Mononuclear cell (primary cell): Measurements from ENCODE around the gene UBE2L6. TPM values are rescaled to one million over a fixed set of nuclear protein-coding genes. Genes with fewer than 3 reads are reported as not detected.
A peak's percentile ranks its signal among the peaks of the same experiment; 100 is the strongest.
"Not testable (repeated sequence)": the region's sequence is repeated elsewhere in the genome, so short reads cannot be mapped to it uniquely, and the experiment has no call there.

Experiments
- H3K27me3 ChIP-seq: 2 replicates; pipeline ENCODE4 v1.6.0; 2011; ENCODE audit warnings: low read length, control low read depth; ENCODE audit not compliant: insufficient read depth
- H3K4me1 ChIP-seq: 2 replicates; pipeline ENCODE4 v1.5.1; 2011; ENCODE audit warnings: mild to moderate bottlenecking, low read length, control low read depth; ENCODE audit not compliant: insufficient read depth
- H3K4me3 ChIP-seq: 2 replicates; pipeline ENCODE4 v1.5.1; 2011; ENCODE audit warnings: mild to moderate bottlenecking, low read length, moderate library complexity
- H3K9me3 ChIP-seq: 2 replicates; pipeline ENCODE4 v1.5.1; 2011; ENCODE audit warnings: low read depth, mild to moderate bottlenecking, control low read depth, low read length
- total RNA-seq: library from RNA; depleted of rRNA; stranded (reverse); fragments of >200 nt; gene quantifications from one replicate; pipeline ENCODE4 v1.2.3, GENCODE V29; 2012

UBE2L6 gene
- total RNA-seq, 1 donor = 40.1 TPM

DNA sequence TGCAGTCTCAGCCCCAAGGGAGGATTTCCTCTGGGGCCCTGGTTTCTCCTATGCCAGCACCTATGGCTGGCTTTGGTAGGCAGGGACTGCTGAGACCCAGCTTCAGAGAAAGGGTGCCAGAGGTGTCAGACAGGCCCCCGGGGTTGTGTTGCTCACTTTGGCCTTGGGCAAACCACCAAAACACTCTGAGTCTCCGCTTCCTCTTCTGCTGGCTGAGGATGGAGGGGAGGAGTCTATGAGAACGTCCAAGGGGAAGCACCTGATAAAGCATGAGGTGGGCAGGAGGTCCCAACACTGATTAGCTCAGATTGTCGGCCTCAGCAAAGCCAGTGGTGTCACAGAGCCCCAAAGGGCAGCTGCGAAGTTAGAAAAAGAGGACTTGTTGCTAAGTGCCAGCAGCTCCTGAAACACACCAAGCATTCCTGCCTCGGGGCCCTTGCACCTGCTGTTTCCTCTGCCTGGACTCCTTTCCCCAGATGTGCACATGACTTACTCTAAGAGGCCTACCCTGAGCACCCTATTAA, 19.6 kb downstream of the UBE2L6 start:
- H3K4me1 ChIP-seq = peaks cover 13% of the 10 kb centered on the region
- H3K9me3 ChIP-seq = no peaks in the 10 kb centered on the region
- H3K4me3 ChIP-seq = no peak overlapping the region
- H3K27me3 ChIP-seq = no peaks in the 10 kb centered on the region

- H3K27me3 ChIP-seq = no peaks in the 10 kb centered on the region
- H3K4me3 ChIP-seq = no peak overlapping the region
- H3K4me1 ChIP-seq = peaks cover 13% of the 10 kb centered on the region
These were observed 20.5 kb downstream of the UBE2L6 start for GRCh38 chr11:57546869-57547475.

DNA sequence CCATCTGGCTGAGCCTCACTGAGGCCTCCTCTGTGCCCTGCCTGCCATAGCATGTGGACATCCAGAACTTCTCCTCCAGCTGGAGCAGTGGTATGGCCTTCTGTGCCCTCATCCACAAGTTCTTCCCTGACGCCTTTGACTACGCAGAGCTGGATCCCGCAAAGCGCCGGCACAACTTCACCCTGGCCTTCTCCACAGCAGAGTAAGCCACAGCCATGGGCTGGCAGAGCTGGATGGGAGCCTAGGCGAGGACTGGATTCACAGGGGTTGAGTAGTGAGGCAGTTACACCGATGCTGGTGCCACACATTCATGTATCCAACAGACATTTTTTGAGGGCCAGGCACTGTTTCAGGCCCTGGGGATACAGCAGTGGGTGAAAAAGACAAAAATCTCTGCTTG, 21.0 kb downstream of the UBE2L6 start:
- Histone ChIP-seq H3K27me3 (no peaks in the 10 kb centered on the region), H3K4me3 (no peak overlapping the region), H3K4me1 (peaks cover 13% of the 10 kb centered on the region), H3K9me3 (no peaks in the 10 kb centered on the region)

More at GRCh38 chr11:57546869-57547475, 20.5 kb downstream of the UBE2L6 start:
- H3K9me3 ChIP-seq = no peaks in the 10 kb centered on the region

- Histone ChIP-seq H3K4me3 (no peak overlapping the region), H3K9me3 (no peaks in the 10 kb centered on the region), H3K4me1 (peaks cover 13% of the 10 kb centered on the region), H3K27me3 (no peaks in the 10 kb centered on the region)
These were observed 21.6 kb downstream of the UBE2L6 start for GRCh38 chr11:57545883-57546282.

DNA sequence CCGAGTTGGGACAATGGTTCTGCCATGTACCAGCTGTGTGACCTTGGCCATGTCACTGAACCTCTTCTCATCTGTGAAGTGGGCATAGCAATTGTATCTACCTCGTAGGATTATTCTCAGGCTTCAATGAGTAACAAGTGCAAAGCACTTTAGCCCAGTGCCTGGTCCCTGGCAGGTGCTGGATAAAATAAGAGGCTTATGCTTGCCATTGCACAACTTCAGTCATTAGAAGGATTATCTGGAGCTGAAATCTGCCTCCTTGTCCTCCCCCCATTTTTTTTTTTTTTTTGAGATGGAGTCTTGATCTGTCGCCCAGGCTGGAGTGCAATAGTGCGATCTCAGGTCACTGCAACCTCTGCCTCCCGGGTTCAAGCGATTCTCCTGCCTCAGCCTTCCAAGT, 22.9 kb downstream of the UBE2L6 start:
- no peaks in the 10 kb centered on the region for H3K27me3 ChIP-seq
- H3K9me3 ChIP-seq = no peaks in the 10 kb centered on the region
- peaks cover 13% of the 10 kb centered on the region for H3K4me1 ChIP-seq
- no peak overlapping the region for H3K4me3 ChIP-seq

DNA sequence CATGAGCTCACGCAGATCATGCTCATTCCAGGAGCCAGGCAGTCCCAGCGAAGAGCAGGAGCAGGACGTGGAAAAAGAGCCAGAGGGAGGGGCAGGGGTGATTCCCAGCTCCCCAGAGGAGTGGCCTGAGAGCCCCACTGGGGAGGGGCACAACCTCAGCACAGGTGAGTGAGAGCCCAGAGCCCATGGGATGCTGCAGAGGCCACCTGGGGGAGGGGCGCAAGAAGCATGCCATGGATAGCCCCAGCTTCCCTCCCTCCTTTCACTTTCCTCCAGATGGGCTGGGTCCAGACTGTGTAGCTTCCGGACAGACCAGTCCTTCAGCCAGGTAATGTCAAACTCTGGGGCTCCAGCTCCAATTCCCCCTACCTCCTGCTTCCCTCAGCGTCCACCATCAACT, 23.9 kb downstream of the UBE2L6 start:
- Histone ChIP-seq H3K27me3 (no peaks in the 10 kb centered on the region), H3K4me3 (no peak overlapping the region), H3K4me1 (peaks cover 13% of the 10 kb centered on the region), H3K9me3 (no peaks in the 10 kb centered on the region)

DNA sequence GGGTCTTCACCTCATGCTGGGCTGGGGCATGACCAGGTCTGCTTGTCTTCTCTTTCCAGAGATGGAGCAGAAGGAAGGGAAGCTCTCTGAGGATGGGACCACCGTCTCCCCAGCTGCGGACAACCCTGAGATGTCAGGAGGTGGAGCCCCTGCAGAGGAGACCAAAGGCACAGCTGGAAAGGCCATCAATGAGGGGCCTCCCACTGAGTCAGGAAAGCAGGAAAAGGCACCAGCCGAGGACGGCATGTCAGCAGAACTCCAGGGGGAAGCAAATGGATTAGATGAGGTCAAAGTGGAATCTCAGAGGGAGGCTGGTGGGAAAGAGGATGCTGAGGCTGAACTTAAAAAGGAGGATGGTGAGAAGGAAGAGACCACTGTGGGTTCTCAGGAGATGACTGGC, 24.9 kb downstream of the UBE2L6 start:
- Histone ChIP-seq H3K9me3 (no peaks in the 10 kb centered on the region), H3K4me3 (no peak overlapping the region), H3K27me3 (no peaks in the 10 kb centered on the region), H3K4me1 (peaks cover 7% of the 10 kb centered on the region)

DNA sequence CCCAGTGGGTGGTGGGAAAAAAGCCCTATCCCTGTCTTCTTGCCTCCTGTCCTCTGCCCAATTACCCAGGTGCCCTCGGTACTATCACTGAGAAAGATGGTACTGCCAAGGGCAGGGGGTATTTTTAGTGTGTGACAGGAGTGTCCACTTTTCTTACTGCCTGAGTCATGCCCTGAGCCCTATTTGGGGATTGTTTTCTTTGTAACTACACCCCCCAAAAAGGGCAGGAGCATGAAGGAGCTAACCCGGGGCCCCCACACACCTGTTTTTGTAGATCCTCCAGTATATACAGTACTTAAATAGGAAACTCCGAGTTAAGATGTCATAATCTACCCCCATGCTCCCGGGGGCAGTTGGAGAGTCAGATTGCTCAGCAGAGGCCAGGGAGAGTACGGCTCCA, 26.3 kb downstream of the UBE2L6 start:
- Histone ChIP-seq H3K9me3 (no peaks in the 10 kb centered on the region), H3K4me1 (no peaks in the 10 kb centered on the region), H3K27me3 (no peaks in the 10 kb centered on the region), H3K4me3 (no peak overlapping the region)

GRCh38 chr11:57539342-57539741, 28.1 kb downstream of the UBE2L6 start:
- Histone ChIP-seq H3K4me1 (no peaks in the 10 kb centered on the region), H3K9me3 (no peaks in the 10 kb centered on the region), H3K27me3 (no peaks in the 10 kb centered on the region), H3K4me3 (no peak overlapping the region)

DNA sequence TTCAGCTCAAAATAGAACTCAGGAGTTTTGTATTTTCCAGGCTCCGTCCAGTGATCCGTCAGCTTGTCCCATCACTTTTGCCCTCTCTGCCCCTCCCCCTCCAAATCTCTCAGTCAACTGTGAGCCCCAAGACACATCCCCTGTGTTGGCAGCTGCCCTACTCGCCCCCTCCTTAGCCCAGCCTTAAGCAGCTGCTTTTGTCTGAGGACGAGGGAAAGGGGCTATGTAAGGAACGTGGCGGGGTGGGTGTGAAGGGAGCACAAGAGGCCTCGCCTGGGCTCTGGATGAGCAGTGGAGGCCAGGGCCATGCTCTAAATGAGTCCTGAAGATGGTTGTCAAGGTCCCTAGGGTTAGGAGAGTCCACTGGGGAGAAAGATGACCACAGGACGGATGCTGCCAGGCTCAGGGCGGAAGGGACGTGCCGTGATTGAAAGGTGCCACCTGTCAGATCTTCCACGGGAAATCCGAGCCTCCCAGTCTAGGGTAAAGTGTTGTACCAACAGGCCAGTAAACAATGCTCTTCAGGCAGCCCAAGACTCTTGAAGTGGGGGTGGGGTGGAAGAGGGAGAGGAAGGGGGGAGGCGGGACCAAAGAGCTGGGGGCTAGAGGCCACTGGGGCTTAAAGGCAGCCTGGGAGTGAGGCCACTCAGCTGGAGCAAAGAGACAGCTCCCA, 30.4 kb downstream of the UBE2L6 start, which contains the start of gene SMTNL1:
Gene SMTNL1 (plus strand): TSS at position 649 of the 673 bp plus-strand sequence. CDS start 5,048 bp downstream, outside the sequence.
- Histone ChIP-seq H3K9me3 (no peaks in the 10 kb centered on the region), H3K27me3 (no peaks in the 10 kb centered on the region), H3K4me1 (no peaks in the 10 kb centered on the region), H3K4me3 (no peak within 1 kb of the TSS)

DNA sequence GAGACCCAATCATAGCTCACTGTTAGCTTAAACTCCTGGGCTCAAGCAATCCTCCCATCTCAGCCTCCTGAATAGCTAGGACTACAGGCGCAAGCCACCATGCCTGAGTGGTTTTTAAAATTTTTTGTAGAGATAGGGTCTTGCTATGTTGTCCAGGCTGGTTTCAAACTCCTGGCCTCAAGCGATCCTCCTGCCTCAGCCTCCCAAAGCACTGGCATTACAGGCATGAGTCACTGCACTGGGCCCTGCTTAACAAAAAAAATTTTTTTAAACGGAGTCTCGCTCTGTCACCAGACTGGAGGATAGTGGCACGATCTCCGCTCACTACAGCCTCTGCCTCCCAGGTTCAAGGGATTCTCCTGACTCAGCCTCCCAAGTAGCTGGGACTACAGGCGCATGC, 33.0 kb downstream of the UBE2L6 start:
- not testable (repeated sequence) for H3K9me3 ChIP-seq, H3K27me3 ChIP-seq, H3K4me3 ChIP-seq
- peaks cover 20% of the 10 kb centered on the region for H3K4me1 ChIP-seq

DNA sequence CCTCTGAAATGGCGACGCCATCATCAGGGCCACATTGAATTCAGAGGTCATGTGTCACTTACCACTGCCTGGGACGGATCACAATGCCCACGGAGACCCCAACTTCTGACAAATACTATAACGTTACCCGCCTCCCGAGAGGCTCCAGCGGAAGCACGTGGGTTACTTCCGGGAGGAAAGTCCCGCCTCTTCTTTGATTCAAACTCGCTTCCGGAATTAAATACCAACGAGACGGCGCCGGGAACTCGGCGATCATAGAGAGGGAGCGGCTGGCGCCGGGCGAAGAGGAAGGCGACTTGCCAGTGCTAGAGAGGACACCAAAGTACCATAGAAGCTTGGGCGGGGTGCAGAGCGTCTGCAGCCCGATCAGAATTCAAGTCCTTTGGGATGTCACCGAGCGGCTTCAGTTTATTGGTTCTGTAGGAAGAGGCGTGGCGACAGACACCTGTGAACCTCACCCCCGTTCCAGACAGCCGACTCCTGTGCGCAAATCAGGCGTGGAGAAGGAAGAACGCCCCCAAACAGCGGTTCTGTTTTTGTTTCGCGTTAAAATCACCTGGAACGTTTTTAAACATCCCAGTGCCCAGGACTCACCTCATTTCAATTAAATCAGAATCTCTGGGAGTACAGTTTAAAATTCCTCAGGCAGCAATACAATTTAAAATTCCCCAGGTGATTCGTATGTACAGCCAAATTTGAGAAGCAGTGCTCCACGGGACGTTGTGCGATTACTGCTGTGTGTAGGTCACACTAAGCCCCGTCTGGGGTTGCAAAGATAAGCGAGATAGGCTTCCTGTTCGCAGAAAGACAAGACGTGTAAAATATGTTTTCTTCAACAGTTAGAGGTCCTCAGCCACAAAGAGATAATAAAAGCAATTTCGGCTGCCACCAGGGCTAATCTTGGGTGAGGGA, 36.6 kb downstream of the UBE2L6 start, which contains the start of gene TIMM10:
Gene TIMM10 (minus strand): TSS at position 159 of the 912 bp plus-strand sequence. CDS start 565 bp downstream, outside the sequence.
- Histone ChIP-seq H3K27me3 (no peaks in the 10 kb centered on the region), H3K4me3 (peak within 1 kb of the TSS; percentile 67), H3K9me3 (no peaks in the 10 kb centered on the region), H3K4me1 (peaks cover 22% of the 10 kb centered on the region)

GRCh38 chr11:57530215-57530595, 37.3 kb downstream of the UBE2L6 start:
- Histone ChIP-seq H3K9me3 (no peaks in the 10 kb centered on the region), H3K4me3 (peak overlapping the region; percentile 67), H3K4me1 (peaks cover 22% of the 10 kb centered on the region), H3K27me3 (no peaks in the 10 kb centered on the region)

- H3K4me3 ChIP-seq = no peak overlapping the region
These were observed 38.5 kb downstream of the UBE2L6 start for GRCh38 chr11:57529012-57529411.

More at GRCh38 chr11:57529012-57529411, 38.5 kb downstream of the UBE2L6 start:
- Histone ChIP-seq H3K4me1 (peaks cover 22% of the 10 kb centered on the region), H3K27me3 (no peaks in the 10 kb centered on the region), H3K9me3 (no peaks in the 10 kb centered on the region)
